GM20000 (cell line): Measurements from ENCODE around the gene HINT1.
"Not testable (repeated sequence)": the region's sequence is repeated elsewhere in the genome, so short reads cannot be mapped to it uniquely, and the experiment has no call there.

Experiments
- DNase-seq: peaks from one replicate; pipeline ENCODE4 v3.0.0; 2012; ENCODE audit warnings: low spot score
- TF ChIP-seq, protein P1 (sequence below): IDR thresholded peaks from 2 replicates; pipeline ENCODE4 v1.5.1; 2012; ENCODE audit warnings: mild to moderate bottlenecking, control low read depth; ENCODE audit errors: extremely low read depth, missing control alignments

The HINT1 gene

DNA sequence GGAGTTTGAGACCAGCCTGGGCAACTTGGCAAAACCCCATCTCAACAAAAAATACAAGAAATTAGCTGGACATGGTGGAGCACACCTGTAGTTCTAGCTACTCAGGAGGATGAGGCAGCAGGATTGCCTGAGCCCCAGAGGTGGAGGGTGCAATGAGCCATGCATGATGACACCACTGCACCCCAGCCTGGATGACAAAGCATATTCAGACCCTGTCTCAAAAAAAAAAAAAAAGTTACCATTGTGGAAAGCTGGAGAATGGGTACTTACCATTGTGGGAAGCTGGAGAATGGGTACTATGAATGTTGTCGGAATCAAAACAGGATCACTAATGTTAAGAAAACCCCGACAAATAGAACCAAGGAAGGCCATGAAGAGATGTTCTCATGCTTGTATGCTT lies 25.7 kb downstream of the HINT1 start:
- TF ChIP-seq, protein P1, sequence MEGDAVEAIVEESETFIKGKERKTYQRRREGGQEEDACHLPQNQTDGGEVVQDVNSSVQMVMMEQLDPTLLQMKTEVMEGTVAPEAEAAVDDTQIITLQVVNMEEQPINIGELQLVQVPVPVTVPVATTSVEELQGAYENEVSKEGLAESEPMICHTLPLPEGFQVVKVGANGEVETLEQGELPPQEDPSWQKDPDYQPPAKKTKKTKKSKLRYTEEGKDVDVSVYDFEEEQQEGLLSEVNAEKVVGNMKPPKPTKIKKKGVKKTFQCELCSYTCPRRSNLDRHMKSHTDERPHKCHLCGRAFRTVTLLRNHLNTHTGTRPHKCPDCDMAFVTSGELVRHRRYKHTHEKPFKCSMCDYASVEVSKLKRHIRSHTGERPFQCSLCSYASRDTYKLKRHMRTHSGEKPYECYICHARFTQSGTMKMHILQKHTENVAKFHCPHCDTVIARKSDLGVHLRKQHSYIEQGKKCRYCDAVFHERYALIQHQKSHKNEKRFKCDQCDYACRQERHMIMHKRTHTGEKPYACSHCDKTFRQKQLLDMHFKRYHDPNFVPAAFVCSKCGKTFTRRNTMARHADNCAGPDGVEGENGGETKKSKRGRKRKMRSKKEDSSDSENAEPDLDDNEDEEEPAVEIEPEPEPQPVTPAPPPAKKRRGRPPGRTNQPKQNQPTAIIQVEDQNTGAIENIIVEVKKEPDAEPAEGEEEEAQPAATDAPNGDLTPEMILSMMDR: no peak

GRCh38 chr5:131138406-131138805 lies 26.6 kb downstream of the HINT1 start:
- not testable (repeated sequence) for DNase-seq

More for the DNA sequence above, 25.7 kb downstream of the HINT1 start:
- DNase-seq: no peak

GRCh38 chr5:131133091-131133490 lies 32.0 kb downstream of the HINT1 start:
- not testable (repeated sequence) for DNase-seq

DNA sequence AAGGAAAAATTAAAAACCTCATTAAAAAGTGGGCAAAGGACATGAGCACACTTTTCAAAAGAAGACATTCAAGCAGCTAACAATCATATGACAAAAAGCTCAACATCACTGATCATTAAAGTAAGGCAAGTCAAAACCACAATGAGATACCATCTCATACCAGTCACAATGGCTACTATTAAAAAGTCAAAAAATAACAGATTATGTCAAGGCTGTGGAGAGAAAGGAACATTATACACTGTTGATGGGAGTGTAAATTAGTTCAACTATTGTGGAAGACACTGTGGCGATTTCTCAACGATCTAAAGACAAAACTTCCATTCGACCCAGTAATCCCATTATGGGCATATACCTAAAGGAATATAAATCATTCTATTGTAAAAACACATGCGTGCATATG lies 35.8 kb downstream of the HINT1 start:
- TF ChIP-seq, protein P1: no peak
- DNase-seq: no peak

DNA sequence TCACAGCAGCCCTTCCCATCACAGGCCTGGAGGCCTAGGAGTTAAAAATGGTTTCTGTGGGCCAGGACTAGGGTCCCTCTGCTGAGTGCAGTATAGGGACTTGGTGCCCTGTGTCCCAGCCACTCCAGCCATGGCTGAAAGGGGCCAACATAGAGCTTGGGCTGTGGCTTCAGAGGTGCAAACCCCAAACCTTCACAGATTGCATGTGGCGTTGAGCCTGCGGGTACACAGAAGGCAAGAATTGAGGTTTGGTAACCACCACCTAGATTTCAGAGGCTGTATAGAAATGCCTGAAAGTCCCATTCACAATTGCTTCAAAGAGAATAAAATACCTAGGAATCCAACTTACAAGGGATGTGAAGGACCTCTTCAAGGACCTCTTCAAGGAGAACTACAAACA lies 37.8 kb downstream of the HINT1 start:
- not testable (repeated sequence) for DNase-seq

DNA sequence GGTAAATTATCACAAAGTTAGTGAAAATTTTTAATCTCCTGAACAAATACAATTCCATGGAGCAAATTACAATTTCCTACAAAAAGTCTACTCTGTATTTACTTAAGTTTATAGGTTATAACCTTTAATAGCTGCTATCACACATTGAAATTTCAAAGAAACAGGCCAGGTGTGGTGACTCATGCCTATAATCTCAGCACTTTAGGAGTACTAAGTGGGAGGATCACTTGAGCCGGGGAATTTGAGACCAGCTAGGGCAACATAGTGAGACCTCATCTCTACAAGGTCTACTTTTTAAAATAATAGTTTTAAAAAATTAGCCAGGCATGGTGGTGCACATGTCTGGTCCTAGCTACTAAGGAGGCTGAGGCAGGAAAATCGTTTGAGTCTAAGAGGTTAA lies 50.3 kb downstream of the HINT1 start:
- TF ChIP-seq, protein P1: no peak
- no peak for DNase-seq

GRCh38 chr5:131112424-131112823 lies 52.6 kb downstream of the HINT1 start:
- no peak for DNase-seq
- TF ChIP-seq, protein P1: no peak

GRCh38 chr5:131110256-131110594 lies 54.8 kb downstream of the HINT1 start:
- TF ChIP-seq, protein P1: no peak
- no peak for DNase-seq

- TF ChIP-seq, protein P1: peak; percentile 66
- DNase-seq: peak; percentile 53
Observed at GRCh38 chr5:131109540-131110255, 55.4 kb downstream of the HINT1 start.
